Uterus (tissue), 4 donors: ENCODE results near the gene PLA1A. TPM values are rescaled to one million over a fixed set of nuclear protein-coding genes. Genes with fewer than 3 reads are reported as not detected.

Experiments
- DNase-seq, 2 donors: peaks; one replicate each; pipeline ENCODE4 v3.0.0-alpha.2; 2019 to 2020
- H3K27ac ChIP-seq, 2 donors: fragments of 200-600 bp; sonication (generic); 1 replicate in 1 of 2; 2 replicates in 1 of 2; pipeline ENCODE4 v1.5.1; 2016 to 2018
- H3K27me3 ChIP-seq, 2 donors: fragments of 200-600 bp; sonication (generic); one replicate each; pipeline ENCODE4 v1.5.1; 2018 to 2019; ENCODE audit warnings: control low read depth in 1 of 2
- H3K36me3 ChIP-seq, 2 donors: fragments of 200-600 bp; sonication (generic); one replicate each; pipeline ENCODE4 v1.5.1; 2019; ENCODE audit warnings: control low read depth in 1 of 2
- H3K4me1 ChIP-seq, 2 donors: fragments of 200-600 bp; sonication (generic); one replicate each; pipeline ENCODE4 v1.5.1; 2018 to 2019; ENCODE audit warnings: control low read depth in 1 of 2
- H3K4me3 ChIP-seq, 2 donors: fragments of 200-600 bp; sonication (generic); 1 replicate in 1 of 2; 2 replicates in 1 of 2; pipeline ENCODE4 v1.5.1; 2018 to 2019; ENCODE audit warnings: mild to moderate bottlenecking in 1 of 2
- H3K9me3 ChIP-seq, 2 donors: fragments of 200-600 bp; sonication (generic); one replicate each; pipeline ENCODE4 v1.5.1; 2019; ENCODE audit warnings: control low read depth in 1 of 2
- CTCF ChIP-seq, 4 experiments: fragments of 200-600 bp in 2 of 4; fragments of 450-650 bp in 2 of 4; sonication (generic) in 2 of 4; IDR thresholded peaks; one replicate each; pipeline ENCODE4 v1.5.1; 2016 to 2019; ENCODE audit warnings: antibody characterized with exemption in 4 of 4, mild to moderate bottlenecking in 2 of 4, moderate library complexity in 1 of 4
- POLR2A ChIP-seq, 2 donors: fragments of 450-650 bp; IDR thresholded peaks; one replicate each; pipeline ENCODE4 v1.6.1; 2016; ENCODE audit warnings: antibody characterized with exemption in 2 of 2, mild to moderate bottlenecking in 1 of 2, moderate library complexity in 1 of 2
- intact Hi-C: fragments of 100-400 bp; cut with DNase I; formaldehyde crosslinking; loops from one replicate; pipeline ENCODE4 v1.15.1; 2023; ENCODE audit warnings: low total_unique reads
- total RNA-seq, 4 donors: library from RNA; depleted of rRNA in 3 of 4; stranded (reverse); fragments of >200 nt in 3 of 4; gene quantifications; one replicate each; pipeline versions ENCODE4 v1.1.0 to v1.2.4, GENCODE V29; 2014 to 2023
- donor health status: DM: yes; HTN: yes; CAD: no.

Gene PLA1A
- total RNA-seq, 4 donors from 2014 or later = 11.9 to 37.1 (median 16.5) TPM; not detected in 1

DNA sequence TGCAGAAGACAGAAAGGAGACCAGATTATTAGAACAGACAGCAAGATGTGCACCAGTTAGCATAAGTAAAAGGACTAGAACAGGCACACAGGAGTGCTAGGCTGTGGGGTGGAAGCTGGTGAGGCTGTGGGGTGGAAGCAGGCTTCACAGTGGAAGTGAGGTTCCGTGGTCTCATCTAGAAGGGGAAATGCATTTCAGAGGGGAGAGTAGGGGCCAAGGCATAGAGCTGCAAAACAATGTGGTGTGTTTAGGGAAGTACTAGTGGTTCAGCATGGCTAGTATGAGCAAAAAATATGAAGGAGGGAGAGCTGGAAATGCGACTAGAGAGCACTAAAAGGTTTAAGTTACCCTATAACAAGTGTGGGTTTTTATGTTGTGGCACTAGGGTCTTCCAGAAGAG, 56.2 kb downstream of the PLA1A start:
- H3K4me1 ChIP-seq = no peaks in the 10 kb centered on the region
- H3K36me3 ChIP-seq = no peaks in the 10 kb centered on the region
- TF ChIP-seq CTCF (IDR thresholded peaks at IDR 0.05) = no peak
- TF ChIP-seq POLR2A (IDR thresholded peaks at IDR 0.05) = no peak

GRCh38 chr3:119657887-119658702, 60.4 kb downstream of the PLA1A start:
- Histone ChIP-seq H3K9me3 (no peaks in the 10 kb centered on the region), H3K4me3 (no peak overlapping the region), H3K4me1 (no peaks in the 10 kb centered on the region), H3K27ac (no peak overlapping the region), H3K36me3 (no peaks in the 10 kb centered on the region), H3K27me3 (no peaks in the 10 kb centered on the region)
- no peak for DNase-seq
- intact Hi-C loops = no loop called here
- TF ChIP-seq CTCF (IDR thresholded peaks at IDR 0.05) = no peak

More for the DNA sequence above, 56.2 kb downstream of the PLA1A start:
- Histone ChIP-seq H3K27me3 (no peaks in the 10 kb centered on the region), H3K27ac (no peak overlapping the region), H3K9me3 (no peaks in the 10 kb centered on the region), H3K4me3 (no peak overlapping the region)
- intact Hi-C loops = no loop called here
- no peak for DNase-seq

- Histone ChIP-seq H3K4me3 (no peak overlapping the region), H3K36me3 (no peaks in the 10 kb centered on the region), H3K4me1 (no peaks in the 10 kb centered on the region), H3K9me3 (no peaks in the 10 kb centered on the region), H3K27me3 (no peaks in the 10 kb centered on the region), H3K27ac (peak overlapping the region in 1 of 2 donors; percentile 71)
- intact Hi-C loops = no loop called here
- TF ChIP-seq POLR2A (IDR thresholded peaks at IDR 0.05) (no peak), CTCF (IDR thresholded peaks at IDR 0.05) (no peak)
- DNase-seq = no peak
Measured at GRCh38 chr3:119658994-119659393, 61.3 kb downstream of the PLA1A start.

GRCh38 chr3:119659606-119660291, 62.1 kb downstream of the PLA1A start:
- H3K9me3 ChIP-seq = no peaks in the 10 kb centered on the region
- H3K27me3 ChIP-seq = no peaks in the 10 kb centered on the region
- H3K36me3 ChIP-seq = no peaks in the 10 kb centered on the region
- TF ChIP-seq CTCF (IDR thresholded peaks at IDR 0.05) = no peak
- TF ChIP-seq POLR2A (IDR thresholded peaks at IDR 0.05) = no peak
- no peaks in the 10 kb centered on the region for H3K4me1 ChIP-seq
- intact Hi-C loops = no loop called here
- H3K27ac ChIP-seq = peak overlapping the region; percentile 69 to 71
- no peak for DNase-seq
- no peak overlapping the region for H3K4me3 ChIP-seq
